Esophagus squamous epithelium (tissue), 5 donors: ENCODE data around the gene AGO3. TPM values are rescaled to one million over a fixed set of nuclear protein-coding genes. Genes with fewer than 3 reads are reported as not detected.

Experiments used
- DNase-seq: peaks from one replicate; lab custom pipeline; 2025; lab: John Stamatoyannopoulos, UW
- H3K27ac ChIP-seq, 4 donors: fragments of 200-600 bp; sonication (generic); one replicate each; pipeline ENCODE4 v1.5.1; 2016 to 2019; ENCODE audit warnings: mild to moderate bottlenecking in 1 of 4
- H3K27me3 ChIP-seq, 4 donors: fragments of 200-600 bp; sonication (generic); 1 replicate in 3 of 4; 2 replicates in 1 of 4; pipeline versions ENCODE4 v1.5.1 to v1.6.0; 2017 to 2021; ENCODE audit warnings: antibody characterized with exemption in 1 of 4
- H3K36me3 ChIP-seq, 3 donors: fragments of 200-600 bp; sonication (generic); one replicate each; pipeline ENCODE4 v1.5.1; 2016 to 2019
- H3K4me1 ChIP-seq, 3 donors: fragments of 200-600 bp; sonication (generic); one replicate each; pipeline ENCODE4 v1.5.1; 2017 to 2019
- H3K4me3 ChIP-seq, 4 donors: fragments of 200-600 bp; sonication (generic); 1 replicate in 3 of 4; 2 replicates in 1 of 4; pipeline ENCODE4 v1.5.1; 2016 to 2019; ENCODE audit warnings: mild to moderate bottlenecking in 2 of 4, moderate library complexity in 1 of 4
- H3K9me3 ChIP-seq, 3 donors: fragments of 200-600 bp; sonication (generic); one replicate each; pipeline ENCODE4 v1.5.1; 2016 to 2019
- CTCF ChIP-seq, 6 experiments: fragments of 450-650 bp in 4 of 6; fragments of 200-600 bp in 2 of 6; sonication (generic) in 2 of 6; IDR thresholded peaks; one replicate each; pipeline ENCODE4 v1.5.1; 2016 to 2019; ENCODE audit warnings: antibody characterized with exemption in 6 of 6, mild to moderate bottlenecking in 4 of 6, moderate library complexity in 4 of 6
- POLR2A ChIP-seq, 4 donors: fragments of 450-650 bp; IDR thresholded peaks; one replicate each; pipeline ENCODE4 v1.6.1; 2017; ENCODE audit warnings: antibody characterized with exemption in 4 of 4, mild to moderate bottlenecking in 4 of 4, moderate library complexity in 3 of 4
- WGBS, 2 donors: methylation state at CpG; one replicate each; pipeline ENCODE4 v1.1.5; 2018; 5-methylcytosine and 5-hydroxymethylcytosine counted together
- intact Hi-C: fragments of 100-400 bp; cut with DNase I; formaldehyde crosslinking; loops from one replicate; pipeline ENCODE4 v1.15.0; 2022
- total RNA-seq, 4 donors: library from RNA; depleted of rRNA; stranded (reverse); fragments of >200 nt; gene quantifications; one replicate each; pipeline ENCODE4 v1.1.0, GENCODE V29; 2016
- donor health status: DM: yes; HTN: yes; CAD: no.

AGO3 gene
- total RNA-seq, 4 donors from 2014 or later: 8.1 to 17.0 (median 12.0) TPM

- peaks cover 21 to 61% (median 25%) of the 10 kb centered on the region in 3 donors for H3K4me1 ChIP-seq
- peak in 3 of 4 donors; percentile 76 to 94 (median 91) for TF ChIP-seq POLR2A (IDR thresholded peaks at IDR 0.05)
- TF ChIP-seq CTCF (IDR thresholded peaks at IDR 0.05): peak; percentile 97 to 100 (median 99)
- peaks cover 10 to 33% (median 24%) of the 10 kb centered on the region in 3 donors for H3K36me3 ChIP-seq
- peaks cover 0 to 15% (median 1%) of the 10 kb centered on the region in 4 donors for H3K27me3 ChIP-seq
- DNase-seq: peak; percentile 30
- H3K9me3 ChIP-seq: no peaks in the 10 kb centered on the region
- H3K27ac ChIP-seq: peak within 1 kb of the TSS; percentile 87 to 94 (median 90)
- 0% methylated on average over 13 to 16 of the region's 84 CpGs for WGBS, 2 donors
- intact Hi-C loops: no loop called here
- peak within 1 kb of the TSS; percentile 71 to 95 (median 84) for H3K4me3 ChIP-seq
Observed at GRCh38 chr1:36088577-36089392, 157.9 kb downstream of the AGO3 start, which contains the start of gene ADPRS. Gene ADPRS (plus strand): TSS chr1:36088892. CDS start chr1:36088905, 13 bp downstream.

- WGBS, 2 donors: 3 to 5% methylated on average over 28 to 29 of the region's 32 CpGs
- H3K27ac ChIP-seq: peak overlapping the region; percentile 87 to 94 (median 90)
- H3K27me3 ChIP-seq: peaks cover 0 to 7% (median 0%) of the 10 kb centered on the region in 4 donors
- H3K4me3 ChIP-seq: peak overlapping the region; percentile 71 to 95 (median 84)
- H3K9me3 ChIP-seq: no peaks in the 10 kb centered on the region
- intact Hi-C loops: loop anchor here (10.0 kb wide), 1 partner anchor 335 kb away; no protein-coding TSS in a partner anchor
- peaks cover 17 to 61% (median 22%) of the 10 kb centered on the region in 3 donors for H3K4me1 ChIP-seq
- TF ChIP-seq POLR2A (IDR thresholded peaks at IDR 0.05): no peak
- H3K36me3 ChIP-seq: peaks cover 16 to 41% (median 30%) of the 10 kb centered on the region in 3 donors
- no peak for DNase-seq
Observed at GRCh38 chr1:36089393-36090121, 158.7 kb downstream of the AGO3 start.

GRCh38 chr1:36091141-36091540 is 160.2 kb downstream of the AGO3 start:
- WGBS, 2 donors: 77 to 88% methylated on average over 3 to 4 of the region's 4 CpGs
- no peaks in the 10 kb centered on the region for H3K27me3 ChIP-seq
- no peak for DNase-seq
- no peak overlapping the region for H3K4me3 ChIP-seq
- intact Hi-C loops: loop anchor here (10.0 kb wide), 1 partner anchor 334 kb away; no protein-coding TSS in a partner anchor
- H3K36me3 ChIP-seq: peaks cover 21 to 56% (median 30%) of the 10 kb centered on the region in 3 donors
- no peak overlapping the region for H3K27ac ChIP-seq
- H3K4me1 ChIP-seq: peaks cover 15 to 61% (median 20%) of the 10 kb centered on the region in 3 donors
- H3K9me3 ChIP-seq: no peaks in the 10 kb centered on the region
- no peak for TF ChIP-seq POLR2A (IDR thresholded peaks at IDR 0.05)
- TF ChIP-seq CTCF (IDR thresholded peaks at IDR 0.05): no peak

- Histone ChIP-seq H3K4me3 (no peak overlapping the region), H3K9me3 (no peaks in the 10 kb centered on the region), H3K27ac (no peak overlapping the region), H3K27me3 (no peaks in the 10 kb centered on the region), H3K36me3 (peaks cover 21 to 62% (median 30%) of the 10 kb centered on the region in 3 donors), H3K4me1 (peaks cover 15 to 61% (median 20%) of the 10 kb centered on the region in 3 donors)
- TF ChIP-seq CTCF (IDR thresholded peaks at IDR 0.05) (no peak), POLR2A (IDR thresholded peaks at IDR 0.05) (no peak)
- no peak for DNase-seq
- intact Hi-C loops: loop anchor here (10.0 kb wide), 1 partner anchor 333 kb away; no protein-coding TSS in a partner anchor
- WGBS, 2 donors: 96 to 100% methylated on average over 3 to 8 of the region's 13 CpGs
Observed at GRCh38 chr1:36091698-36092097, 160.8 kb downstream of the AGO3 start.

- no peaks in the 10 kb centered on the region for H3K9me3 ChIP-seq
- H3K4me3 ChIP-seq: no peak overlapping the region
- TF ChIP-seq CTCF (IDR thresholded peaks at IDR 0.05): no peak
- no peak for TF ChIP-seq POLR2A (IDR thresholded peaks at IDR 0.05)
- no peak for DNase-seq
- H3K36me3 ChIP-seq: peaks cover 21 to 66% (median 30%) of the 10 kb centered on the region in 3 donors
- no peak overlapping the region for H3K27ac ChIP-seq
- H3K27me3 ChIP-seq: no peaks in the 10 kb centered on the region
- intact Hi-C loops: loop anchor here (10.0 kb wide), 1 partner anchor 333 kb away; no protein-coding TSS in a partner anchor
- peaks cover 15 to 61% (median 20%) of the 10 kb centered on the region in 3 donors for H3K4me1 ChIP-seq
- WGBS, 2 donors: 87 to 96% methylated on average over 10 to 14 of the region's 17 CpGs
Observed at GRCh38 chr1:36092166-36092797, 161.4 kb downstream of the AGO3 start.
